Liver (tissue), 9 donors: ENCODE data around the gene MBLAC1. TPM values are rescaled to one million over a fixed set of nuclear protein-coding genes. Genes with fewer than 3 reads are reported as not detected.

Experiments used
- DNase-seq: peaks from one replicate; pipeline ENCODE4 v3.0.0-alpha.2; 2017; ENCODE audit warnings: low spot score
- H3K27ac ChIP-seq, 2 donors: one replicate each; pipeline ENCODE4 v1.7.0; 2013; ENCODE audit warnings: inconsistent platforms in 2 of 2, low read length in 2 of 2, control low read depth in 1 of 2, low read depth in 1 of 2, mild to moderate bottlenecking in 1 of 2
- H3K27me3 ChIP-seq, 4 donors: one replicate each; pipeline versions ENCODE4 v1.6.1 to v1.7.0; 2013; ENCODE audit warnings: low read length in 3 of 4, inconsistent platforms in 1 of 4, mild to moderate bottlenecking in 1 of 4, moderate library complexity in 1 of 4; ENCODE audit not compliant: control insufficient read depth in 4 of 4, insufficient read depth in 4 of 4
- H3K36me3 ChIP-seq, 4 donors: one replicate each; pipeline versions ENCODE4 v1.6.1 to v1.7.0; 2013; ENCODE audit warnings: low read length in 3 of 4, mild to moderate bottlenecking in 3 of 4, low read depth in 1 of 4, moderate library complexity in 1 of 4; ENCODE audit not compliant: control insufficient read depth in 4 of 4, insufficient read depth in 3 of 4
- H3K4me1 ChIP-seq, 4 donors: one replicate each; pipeline versions ENCODE4 v1.6.1 to v1.7.0; 2013; ENCODE audit warnings: low read length in 3 of 4, mild to moderate bottlenecking in 3 of 4, moderate library complexity in 1 of 4; ENCODE audit not compliant: control insufficient read depth in 4 of 4, insufficient read depth in 4 of 4
- H3K4me3 ChIP-seq, 3 donors: one replicate each; pipeline versions ENCODE4 v1.6.1 to v1.7.0; 2013; ENCODE audit warnings: low read length in 3 of 3, control low read depth in 1 of 3, low read depth in 1 of 3, mild to moderate bottlenecking in 1 of 3
- H3K9ac ChIP-seq, 2 donors: one replicate each; pipeline ENCODE4 v1.7.0; 2013; ENCODE audit warnings: low read length in 2 of 2, mild to moderate bottlenecking in 2 of 2, moderate library complexity in 2 of 2, control low read depth in 1 of 2, low read depth in 1 of 2
- H3K9me3 ChIP-seq, 4 donors: one replicate each; pipeline versions ENCODE4 v1.6.1 to v1.7.0; 2013; ENCODE audit warnings: low read length in 3 of 4; ENCODE audit not compliant: control insufficient read depth in 4 of 4
- ATF3 ChIP-seq: IDR thresholded peaks from 2 replicates; pipeline ENCODE4 v1.6.1; 2016; ENCODE audit warnings: antibody characterized with exemption
- CTCF ChIP-seq: fragments of 150-350 bp; IDR thresholded peaks from 2 replicates; pipeline ENCODE4 v1.5.1; 2017; ENCODE audit warnings: improper control_type of control experiment, low read depth, low read length; ENCODE audit not compliant: missing input control
- EGR1 ChIP-seq, 2 donors: IDR thresholded peaks; 2 replicates each; pipeline ENCODE4 v1.6.1; 2016 to 2018; ENCODE audit warnings: antibody characterized with exemption in 2 of 2, low read depth in 2 of 2
- FOXA1 ChIP-seq: IDR thresholded peaks from 2 replicates; pipeline ENCODE4 v1.6.1; 2016; ENCODE audit warnings: antibody characterized with exemption
- FOXA2 ChIP-seq: IDR thresholded peaks from 2 replicates; pipeline ENCODE4 v1.6.1; 2016; ENCODE audit warnings: antibody characterized with exemption
- GABPA ChIP-seq, 2 donors: IDR thresholded peaks in 1 of 2; conservative IDR thresholded peaks in 1 of 2; 2 replicates each; pipeline ENCODE4 v1.6.1; 2016; ENCODE audit warnings: antibody characterized with exemption in 2 of 2, mild to moderate bottlenecking in 1 of 2, moderate library complexity in 1 of 2
- HNF4A ChIP-seq, 2 donors: conservative IDR thresholded peaks; 2 replicates each; pipeline ENCODE4 v1.6.1; 2016; ENCODE audit warnings: antibody characterized with exemption in 2 of 2, mild to moderate bottlenecking in 2 of 2
- HNF4G ChIP-seq: IDR thresholded peaks from 2 replicates; pipeline ENCODE4 v1.6.1; 2016; ENCODE audit warnings: antibody characterized with exemption
- JUND ChIP-seq, 2 donors: IDR thresholded peaks; 2 replicates each; pipeline ENCODE4 v1.6.1; 2016; ENCODE audit warnings: antibody characterized with exemption in 2 of 2
- NR2F2 ChIP-seq: IDR thresholded peaks from 2 replicates; pipeline ENCODE4 v1.6.1; 2016; ENCODE audit warnings: antibody characterized with exemption
- REST ChIP-seq: IDR thresholded peaks from 2 replicates; pipeline ENCODE4 v1.6.1; 2016; ENCODE audit warnings: antibody characterized with exemption, mild to moderate bottlenecking
- RXRA ChIP-seq, 2 donors: IDR thresholded peaks; 2 replicates each; pipeline ENCODE4 v1.6.1; 2017 to 2018; ENCODE audit warnings: antibody characterized with exemption in 2 of 2, mild to moderate bottlenecking in 1 of 2
- SP1 ChIP-seq: IDR thresholded peaks from 2 replicates; pipeline ENCODE4 v1.6.1; 2018; ENCODE audit warnings: antibody characterized with exemption, mild to moderate bottlenecking
- TAF1 ChIP-seq: conservative IDR thresholded peaks from 2 replicates; pipeline ENCODE4 v1.6.1; 2016; ENCODE audit warnings: antibody characterized with exemption, mild to moderate bottlenecking
- YY1 ChIP-seq: IDR thresholded peaks from 2 replicates; pipeline ENCODE4 v1.6.1; 2016; ENCODE audit warnings: antibody characterized with exemption, mild to moderate bottlenecking
- WGBS: extraction: QIAGEN DNeasy Blood & Tissue Kit; methylation state at CpG from one replicate; pipeline ENCODE4 v1.1.7; 2013; 5-methylcytosine and 5-hydroxymethylcytosine counted together
- polyA plus RNA-seq, 2 donors: library from polyadenylated mRNA; stranded (reverse) in 1 of 2; unstranded in 1 of 2; fragments of 200-250 nt in 1 of 2; fragments of >200 nt in 1 of 2; fragmentation: Nextera tagmentation in 1 of 2; extraction: Ambion mirVana in 1 of 2; gene quantifications; one replicate each; pipeline versions ENCODE4 v1.2.1 to v1.2.3, GENCODE V29; 2013 to 2015
- total RNA-seq, 2 donors: library from RNA; depleted of rRNA; stranded (reverse); fragments of >200 nt; gene quantifications; one replicate each; pipeline ENCODE4 v1.2.3, GENCODE V29; 2014
- TF ChIP-seq, protein P1 (sequence below): IDR thresholded peaks from 2 replicates; pipeline ENCODE4 v1.6.1; 2016; ENCODE audit warnings: antibody characterized with exemption
- TF ChIP-seq, protein P2 (sequence below): IDR thresholded peaks from 2 replicates; pipeline ENCODE4 v1.6.1; 2016; ENCODE audit warnings: antibody characterized with exemption
- donor health status: healthy.
- donor health status: healthy.
- donor health status: healthy.
- donor health status: healthy.
- donor health status: healthy.

MBLAC1 gene
- total and polyA plus RNA-seq, 4 donors = 1.0 to 1.4 (median 1.3) TPM

- H3K4me1 ChIP-seq = peaks cover 3 to 28% (median 22%) of the 10 kb centered on the region in 4 donors
- 61% methylated on average over 1 of the region's 1 CpG for WGBS
- no peak overlapping the region for H3K9ac ChIP-seq
- DNase-seq = no peak
- TF ChIP-seq FOXA1 (no peak), RXRA (IDR thresholded peaks at IDR 0.05) (no peak), JUND (IDR thresholded peaks at IDR 0.05) (no peak), YY1 (no peak), EGR1 (IDR thresholded peaks at IDR 0.05; ENCODE audit: low read depth in 2 of 2) (no peak), HNF4A (conservative IDR thresholded peaks at IDR 0.05) (no peak), GABPA (IDR thresholded peaks at IDR 0.05 in 1 of 2, conservative IDR thresholded peaks at IDR 0.05 in 1 of 2) (no peak), NR2F2 (no peak), ATF3 (no peak), CTCF (no peak), TAF1 (no peak), SP1 (no peak), HNF4G (no peak), FOXA2 (no peak), REST (no peak)
- TF ChIP-seq, protein P1, sequence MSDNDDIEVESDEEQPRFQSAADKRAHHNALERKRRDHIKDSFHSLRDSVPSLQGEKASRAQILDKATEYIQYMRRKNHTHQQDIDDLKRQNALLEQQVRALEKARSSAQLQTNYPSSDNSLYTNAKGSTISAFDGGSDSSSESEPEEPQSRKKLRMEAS = no peak
- TF ChIP-seq, protein P2, sequence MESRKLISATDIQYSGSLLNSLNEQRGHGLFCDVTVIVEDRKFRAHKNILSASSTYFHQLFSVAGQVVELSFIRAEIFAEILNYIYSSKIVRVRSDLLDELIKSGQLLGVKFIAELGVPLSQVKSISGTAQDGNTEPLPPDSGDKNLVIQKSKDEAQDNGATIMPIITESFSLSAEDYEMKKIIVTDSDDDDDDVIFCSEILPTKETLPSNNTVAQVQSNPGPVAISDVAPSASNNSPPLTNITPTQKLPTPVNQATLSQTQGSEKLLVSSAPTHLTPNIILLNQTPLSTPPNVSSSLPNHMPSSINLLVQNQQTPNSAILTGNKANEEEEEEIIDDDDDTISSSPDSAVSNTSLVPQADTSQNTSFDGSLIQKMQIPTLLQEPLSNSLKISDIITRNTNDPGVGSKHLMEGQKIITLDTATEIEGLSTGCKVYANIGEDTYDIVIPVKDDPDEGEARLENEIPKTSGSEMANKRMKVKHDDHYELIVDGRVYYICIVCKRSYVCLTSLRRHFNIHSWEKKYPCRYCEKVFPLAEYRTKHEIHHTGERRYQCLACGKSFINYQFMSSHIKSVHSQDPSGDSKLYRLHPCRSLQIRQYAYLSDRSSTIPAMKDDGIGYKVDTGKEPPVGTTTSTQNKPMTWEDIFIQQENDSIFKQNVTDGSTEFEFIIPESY = no peak
- H3K4me3 ChIP-seq = peak overlapping the region in 1 of 3 donors; percentile 83
- H3K27ac ChIP-seq = no peak overlapping the region
- no peaks in the 10 kb centered on the region for H3K36me3 ChIP-seq
- no peaks in the 10 kb centered on the region for H3K27me3 ChIP-seq
- no peaks in the 10 kb centered on the region for H3K9me3 ChIP-seq
These were observed 6.1 kb upstream of the MBLAC1 start for GRCh38 chr7:100120733-100121036.

DNA sequence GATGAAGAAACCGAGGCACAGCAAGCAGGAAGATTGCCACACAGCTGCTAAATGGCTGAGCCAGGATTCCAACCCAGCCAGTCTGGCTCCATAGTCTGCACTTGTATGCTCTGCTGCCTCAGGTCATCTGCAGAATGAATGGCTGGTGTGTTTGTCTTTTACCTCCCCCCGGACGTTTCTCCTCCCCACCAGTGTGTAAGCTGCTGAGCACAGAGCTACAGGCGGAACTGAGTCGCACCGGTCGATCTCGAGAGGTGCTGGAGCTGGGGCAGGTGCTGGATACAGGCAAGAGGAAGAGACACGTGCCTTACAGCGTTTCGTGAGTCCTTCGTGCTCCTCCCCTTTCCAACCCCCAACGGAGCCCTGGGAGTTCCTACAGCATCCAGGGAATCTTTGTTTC, 4.7 kb upstream of the MBLAC1 start:
- Histone ChIP-seq H3K27me3 (no peaks in the 10 kb centered on the region), H3K4me1 (peaks cover 6 to 37% (median 25%) of the 10 kb centered on the region in 4 donors)
- 57% methylated on average over 13 of the region's 13 CpGs for WGBS

More for the DNA sequence above, 4.7 kb upstream of the MBLAC1 start:
- Histone ChIP-seq H3K36me3 (no peaks in the 10 kb centered on the region), H3K4me3 (no peak overlapping the region), H3K9me3 (no peaks in the 10 kb centered on the region), H3K9ac (no peak overlapping the region), H3K27ac (no peak overlapping the region)
- no peak for DNase-seq
- TF ChIP-seq HNF4A (conservative IDR thresholded peaks at IDR 0.05) (no peak), CTCF (no peak)
